Fibroblast of mammary gland (primary cell): ENCODE data around the gene C11orf52.
"Not testable (repeated sequence)": the region's sequence is repeated elsewhere in the genome, so short reads cannot be mapped to it uniquely, and the experiment has no call there.

Source experiments
- DNase-seq: peaks from one replicate; pipeline ENCODE4 v3.0.0-alpha.2; 2010; ENCODE audit warnings: low read depth
- H3K4me3 ChIP-seq: 2 replicates; pipeline ENCODE4 v1.5.1; 2011; ENCODE audit warnings: low read depth, mild to moderate bottlenecking, low read length, moderate library complexity; ENCODE audit not compliant: control insufficient read depth
- TF ChIP-seq, protein P1 (sequence below): conservative IDR thresholded peaks from 2 replicates; pipeline ENCODE4 v1.5.1; 2011; ENCODE audit warnings: low read depth, low read length, inconsistent platforms; ENCODE audit not compliant: control insufficient read depth, insufficient read depth

Gene C11orf52

DNA sequence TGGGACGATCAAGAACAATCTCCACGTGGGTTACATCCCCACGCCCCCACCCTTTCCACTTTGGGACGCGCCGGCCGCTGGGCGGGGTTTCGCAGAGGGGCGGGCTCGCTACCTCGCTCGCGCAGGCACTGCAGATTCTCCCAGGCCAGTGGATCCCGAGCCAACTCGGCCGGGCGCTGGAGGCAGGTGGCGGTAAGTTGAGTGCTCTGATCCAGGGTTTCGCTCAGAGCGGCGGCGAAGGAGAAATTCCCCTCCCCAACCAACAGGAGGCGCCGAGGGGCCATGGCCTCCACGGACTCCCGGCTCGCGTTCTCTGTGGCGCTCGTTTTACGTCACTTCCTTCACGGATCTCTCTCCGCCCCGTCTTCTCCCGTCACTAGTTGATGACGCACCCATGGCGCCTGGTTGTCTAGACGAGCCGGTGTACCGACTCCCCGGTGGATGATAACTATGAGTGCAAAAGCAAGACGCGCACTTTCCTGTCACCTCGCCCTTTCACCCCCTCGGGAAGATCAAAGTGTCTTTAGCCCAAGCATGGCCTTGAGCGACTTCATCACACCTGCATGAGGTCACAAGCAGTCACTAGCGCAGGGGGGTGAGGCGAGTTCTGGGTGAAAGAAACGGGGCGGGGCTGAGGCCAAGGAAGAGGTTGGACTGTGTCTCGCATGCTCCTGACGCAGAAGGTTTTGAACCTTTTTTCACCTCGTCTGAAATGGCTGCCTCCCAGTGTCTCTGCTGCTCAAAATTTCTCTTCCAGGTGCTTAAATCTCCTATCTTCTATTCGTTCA lies 39.7 kb upstream of the C11orf52 start, which contains the start of the genes CFAP68 and FDXACB1:
Gene CFAP68, plus strand, starts transcription at position 693 of the 788 bp plus-strand sequence. Its CDS starts 20 bp downstream, at position 713.
Gene FDXACB1, minus strand, starts transcription at position 317 of the 788 bp plus-strand sequence. Its CDS starts 33 bp downstream, at position 284.
- peak within 1 kb of the TSS; percentile 88 for H3K4me3 ChIP-seq
- peak; percentile 97 for DNase-seq
- TF ChIP-seq, protein P1, sequence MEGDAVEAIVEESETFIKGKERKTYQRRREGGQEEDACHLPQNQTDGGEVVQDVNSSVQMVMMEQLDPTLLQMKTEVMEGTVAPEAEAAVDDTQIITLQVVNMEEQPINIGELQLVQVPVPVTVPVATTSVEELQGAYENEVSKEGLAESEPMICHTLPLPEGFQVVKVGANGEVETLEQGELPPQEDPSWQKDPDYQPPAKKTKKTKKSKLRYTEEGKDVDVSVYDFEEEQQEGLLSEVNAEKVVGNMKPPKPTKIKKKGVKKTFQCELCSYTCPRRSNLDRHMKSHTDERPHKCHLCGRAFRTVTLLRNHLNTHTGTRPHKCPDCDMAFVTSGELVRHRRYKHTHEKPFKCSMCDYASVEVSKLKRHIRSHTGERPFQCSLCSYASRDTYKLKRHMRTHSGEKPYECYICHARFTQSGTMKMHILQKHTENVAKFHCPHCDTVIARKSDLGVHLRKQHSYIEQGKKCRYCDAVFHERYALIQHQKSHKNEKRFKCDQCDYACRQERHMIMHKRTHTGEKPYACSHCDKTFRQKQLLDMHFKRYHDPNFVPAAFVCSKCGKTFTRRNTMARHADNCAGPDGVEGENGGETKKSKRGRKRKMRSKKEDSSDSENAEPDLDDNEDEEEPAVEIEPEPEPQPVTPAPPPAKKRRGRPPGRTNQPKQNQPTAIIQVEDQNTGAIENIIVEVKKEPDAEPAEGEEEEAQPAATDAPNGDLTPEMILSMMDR, result peak; percentile 87

DNA sequence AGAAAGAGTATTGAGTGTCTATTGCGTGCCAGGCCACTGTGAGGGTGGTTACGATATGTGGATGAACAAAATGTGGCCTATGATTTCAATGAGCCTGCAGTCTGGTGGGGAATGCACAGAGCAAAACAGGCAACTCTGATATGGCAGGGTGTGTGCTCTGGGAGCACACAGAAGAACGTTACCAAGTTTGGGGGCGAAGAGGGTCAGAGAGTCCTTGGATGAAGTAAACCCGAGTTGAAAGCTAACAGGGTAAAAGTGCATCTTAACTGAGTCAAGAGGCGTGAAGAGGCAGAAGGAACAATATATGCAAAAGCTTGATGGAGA lies 39.1 kb upstream of the C11orf52 start:
- TF ChIP-seq, protein P1, result no peak
- H3K4me3 ChIP-seq, result peak overlapping the region; percentile 88
- DNase-seq, result no peak

DNA sequence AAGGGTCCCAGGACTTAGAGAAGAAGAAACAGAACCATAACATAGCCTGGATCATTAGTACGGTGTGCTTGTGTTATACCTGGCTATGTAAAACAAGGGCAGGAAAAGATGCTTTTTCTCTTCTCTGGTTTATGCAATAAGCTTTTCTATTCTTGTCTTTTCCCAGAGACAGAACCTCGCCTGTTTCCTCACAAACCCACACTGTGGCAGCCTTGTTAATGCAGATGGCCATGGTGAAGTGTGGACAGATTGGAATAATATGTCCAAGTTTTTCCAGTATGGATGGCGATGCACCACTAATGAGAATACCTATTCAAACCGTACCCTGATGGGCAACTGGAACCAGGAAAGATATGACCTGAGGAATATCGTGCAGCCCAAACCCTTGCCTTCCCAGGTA lies 36.5 kb upstream of the C11orf52 start:
- H3K4me3 ChIP-seq, result no peak overlapping the region
- TF ChIP-seq, protein P1, result no peak
- no peak for DNase-seq

DNA sequence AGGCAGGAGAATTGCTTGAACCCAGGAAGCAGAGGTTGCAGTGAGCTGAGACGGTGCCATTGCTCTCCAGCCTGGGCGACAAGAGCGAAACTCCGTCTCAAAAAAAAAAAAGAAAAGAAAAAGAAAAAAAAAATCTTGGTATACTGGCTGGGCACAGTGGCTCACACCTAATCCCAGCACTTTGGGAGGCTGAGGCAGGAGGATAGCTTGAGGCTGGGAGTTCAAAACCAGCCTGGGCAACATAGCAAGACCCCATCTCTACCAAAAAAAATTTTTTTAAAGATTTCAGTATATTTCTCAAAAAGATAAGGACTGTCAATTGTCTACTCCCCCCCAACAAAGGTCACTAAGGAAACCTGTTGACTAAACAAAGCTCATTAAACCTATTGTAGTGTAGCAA lies 33.7 kb upstream of the C11orf52 start:
- H3K4me3 ChIP-seq, DNase-seq: not testable (repeated sequence)

DNA sequence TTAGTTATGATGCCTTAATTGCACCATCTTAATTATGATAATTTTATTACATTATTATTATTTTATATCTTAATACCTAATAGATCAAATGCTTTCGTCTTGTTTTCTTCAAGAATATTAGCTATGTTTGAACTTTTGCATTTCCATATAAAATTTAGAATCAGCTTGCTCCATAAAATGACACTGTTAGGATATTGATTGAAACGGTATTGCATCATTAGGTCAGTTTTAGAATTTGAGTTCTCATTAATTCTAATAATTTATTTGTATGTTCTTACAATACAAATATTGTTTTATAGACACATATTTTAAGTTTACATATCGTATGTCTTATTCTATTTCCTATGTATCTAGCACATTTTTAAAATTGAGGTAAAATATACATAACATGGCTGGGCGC lies 32.7 kb upstream of the C11orf52 start:
- TF ChIP-seq, protein P1, result no peak
- H3K4me3 ChIP-seq, result no peak overlapping the region
- DNase-seq, result no peak

DNA sequence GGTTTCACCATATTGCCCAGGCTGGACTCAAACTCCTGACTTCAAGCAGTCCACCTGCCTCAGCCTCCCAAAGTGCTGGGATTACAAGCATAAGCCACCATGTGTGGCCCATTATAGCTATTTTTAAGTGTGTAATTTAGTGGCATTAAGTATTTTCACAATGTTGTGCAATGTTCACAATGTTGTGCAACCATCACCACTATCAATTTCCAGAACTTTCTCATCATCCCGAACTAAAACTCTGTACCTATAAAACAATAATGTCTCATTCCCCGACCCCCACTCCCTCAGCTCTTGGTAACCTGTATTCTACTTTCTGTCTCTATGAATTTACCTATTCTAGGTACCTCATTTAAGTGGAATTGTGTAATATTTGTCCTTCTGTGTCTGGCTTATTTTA lies 31.9 kb upstream of the C11orf52 start:
- TF ChIP-seq, protein P1, result no peak
- DNase-seq, result no peak
- H3K4me3 ChIP-seq, result no peak overlapping the region

DNA sequence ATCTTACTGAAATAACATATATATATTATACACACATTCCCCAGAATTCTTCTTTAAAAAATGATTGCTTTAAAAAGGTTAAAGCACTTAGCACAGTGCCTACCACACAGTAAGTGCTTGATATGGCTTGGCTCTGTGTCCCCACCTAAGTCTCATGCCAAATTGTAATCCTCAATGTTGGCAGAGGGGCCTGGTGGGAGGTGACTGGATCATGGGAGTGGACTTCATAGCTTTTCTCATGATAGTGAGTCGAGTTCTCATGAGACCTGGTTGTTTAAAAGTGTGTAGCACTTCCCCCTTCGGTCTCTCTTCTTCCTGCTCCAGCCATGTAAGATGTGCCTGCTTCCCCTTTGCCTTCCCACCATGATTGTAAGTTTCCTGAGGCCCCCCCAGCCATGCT lies 13.3 kb upstream of the C11orf52 start:
- TF ChIP-seq, protein P1, result no peak
- H3K4me3 ChIP-seq, result no peak overlapping the region
- no peak for DNase-seq
